Pancreas (tissue), 10 donors: Measurements from ENCODE around the gene STIL. TPM values are rescaled to one million over a fixed set of nuclear protein-coding genes. Genes with fewer than 3 reads are reported as not detected.
"Not testable (repeated sequence)": the region's sequence is repeated elsewhere in the genome, so short reads cannot be mapped to it uniquely, and the experiment has no call there.

Experiments used
- ATAC-seq, 4 donors: fragments of 200-7000 bp; cut with Tn5 transposase; one replicate each; pipeline versions ENCODE4 v1.8.0 to v1.9.1; 2020; ENCODE audit warnings: mild to moderate bottlenecking in 4 of 4, moderate library complexity in 4 of 4
- DNase-seq, 6 donors: peaks; one replicate each; pipeline ENCODE4 v3.0.0-alpha.2; 2020
- FAIRE-seq: peaks from 2 replicates; lab custom pipeline; 2012; peaks lifted over from hg19 to GRCh38; lab: Jason Lieb, UNC
- H3K27ac ChIP-seq, 4 donors: fragments of 200-600 bp; sonication (generic); 1 replicate in 3 of 4; 2 replicates in 1 of 4; pipeline versions ENCODE4 v1.5.0 to v1.8.0; 2020
- H3K27me3 ChIP-seq, 4 donors: fragments of 200-600 bp; one replicate each; pipeline ENCODE4 v1.8.0; 2021
- H3K36me3 ChIP-seq, 3 donors: fragments of 200-600 bp; sonication (generic) in 1 of 3; one replicate each; pipeline versions ENCODE4 v1.5.0 to v1.8.0; 2020 to 2021
- H3K4me1 ChIP-seq, 3 donors: fragments of 200-600 bp; one replicate each; pipeline ENCODE4 v1.8.0; 2021
- H3K4me3 ChIP-seq, 4 donors: fragments of 200-600 bp; sonication (generic) in 2 of 4; one replicate each; pipeline versions ENCODE4 v1.5.0 to v1.8.0; 2020 to 2021
- H3K9me3 ChIP-seq, 4 donors: fragments of 200-600 bp; one replicate each; pipeline ENCODE4 v1.8.0; 2021
- CTCF ChIP-seq, 4 donors: fragments of 200-600 bp; sonication (generic) in 3 of 4; IDR thresholded peaks; one replicate each; pipeline versions ENCODE4 v1.5.0 to v1.8.0; 2021; ENCODE audit warnings: antibody characterized with exemption in 4 of 4
- WGBS, 2 donors: extraction: QIAGEN DNeasy Blood & Tissue Kit; methylation state at CpG; one replicate each; pipeline ENCODE4 v1.1.7; 2013; 5-methylcytosine and 5-hydroxymethylcytosine counted together
- intact Hi-C, 3 donors: fragments of 100-400 bp; cut with DNase I; formaldehyde crosslinking; loops; one replicate each; pipeline versions ENCODE4 v1.11.1 to v1.14.2; 2022
- polyA plus RNA-seq, 2 donors: library from polyadenylated mRNA; stranded (reverse); fragments of 200-250 nt; gene quantifications; one replicate each; pipeline ENCODE4 v1.2.3, GENCODE V29; 2013
- total RNA-seq, 6 donors: library from RNA; stranded (reverse); fragmentation: NEBNext Ultra II Directional in 4 of 6; extraction: Animal tissue kit (Norgen Biotek cat#: 25700) in 4 of 6; gene quantifications; one replicate each; pipeline versions ENCODE4 v1.2.1 to v1.2.4, GENCODE V29; 2021 to 2023
- donor health status: healthy with polysubstance abuse.
- donor health status: DM: no; HTN: no; CAD: no; lungs with moderate emphysema.
- donor health status: DM: no; HTN: no; CAD: no.
- donor health status: control.
- donor health status: control.
- donor health status: Bipolar disorder and iron deficiency.
- donor health status: DM: yes; HTN: yes; CAD: no.
- donor health status: DM: no; HTN: no; CAD: no.
- donor health status: DM: no; HTN: no; CAD: no.
- donor health status: DM: yes; HTN: yes; CAD: no.

STIL gene
- total and polyA plus RNA-seq, 8 donors, result 0.43 to 1.5 (median 0.53) TPM

GRCh38 chr1:47302472-47302871 lies 11.5 kb downstream of the STIL start:
- no peaks in the 10 kb centered on the region for H3K4me1 ChIP-seq
- no peak for TF ChIP-seq CTCF (IDR thresholded peaks at IDR 0.05)
- 93 to 96% methylated on average over 2 of the region's 2 CpGs for WGBS, 2 donors
- H3K27me3 ChIP-seq, result no peaks in the 10 kb centered on the region
- intact Hi-C loops, result no loop called here
- ATAC-seq, result no peak
- H3K36me3 ChIP-seq, result no peaks in the 10 kb centered on the region
- DNase-seq, result no peak
- FAIRE-seq, result no peak
- no peak overlapping the region for H3K4me3 ChIP-seq
- no peaks in the 10 kb centered on the region for H3K9me3 ChIP-seq
- no peak overlapping the region for H3K27ac ChIP-seq

GRCh38 chr1:47298025-47298699 lies 15.8 kb downstream of the STIL start:
- Histone ChIP-seq H3K4me1 (no peaks in the 10 kb centered on the region), H3K36me3 (no peaks in the 10 kb centered on the region), H3K9me3 (no peaks in the 10 kb centered on the region), H3K27me3 (no peaks in the 10 kb centered on the region), H3K27ac (no peak overlapping the region), H3K4me3 (no peak overlapping the region)
- FAIRE-seq, result no peak
- TF ChIP-seq CTCF (IDR thresholded peaks at IDR 0.05), result no peak
- no peak for ATAC-seq
- DNase-seq, result no peak
- intact Hi-C loops, result no loop called here

- no peak for DNase-seq
- no peak for ATAC-seq
- no peak for TF ChIP-seq CTCF (IDR thresholded peaks at IDR 0.05)
- H3K36me3 ChIP-seq, result no peaks in the 10 kb centered on the region
- peaks cover 0 to 3% (median 0%) of the 10 kb centered on the region in 4 donors for H3K9me3 ChIP-seq
- no peaks in the 10 kb centered on the region for H3K27me3 ChIP-seq
- intact Hi-C loops, result no loop called here
- H3K27ac ChIP-seq, result no peak overlapping the region
- H3K4me3 ChIP-seq, result no peak overlapping the region
- no peaks in the 10 kb centered on the region for H3K4me1 ChIP-seq
- WGBS, 2 donors, result 78 to 86% methylated on average over 2 of the region's 2 CpGs
- no peak for FAIRE-seq
Observed at GRCh38 chr1:47295579-47295978, 18.4 kb downstream of the STIL start.

- DNase-seq, H3K4me3 ChIP-seq, ATAC-seq, H3K36me3 ChIP-seq, intact Hi-C loops, FAIRE-seq, H3K9me3 ChIP-seq, H3K4me1 ChIP-seq, H3K27me3 ChIP-seq, H3K27ac ChIP-seq: not testable (repeated sequence)
- 96 to 98% methylated on average over 6 of the region's 6 CpGs for WGBS, 2 donors
Observed at GRCh38 chr1:47294863-47295262, 19.1 kb downstream of the STIL start.

GRCh38 chr1:47288116-47288515 lies 25.8 kb downstream of the STIL start:
- not testable (repeated sequence) for H3K4me1 ChIP-seq
- WGBS, 2 donors, result 95% methylated on average over 4 of the region's 4 CpGs

GRCh38 chr1:47280142-47280541 lies 33.8 kb downstream of the STIL start:
- WGBS, 2 donors, result 95 to 96% methylated on average over 3 of the region's 3 CpGs
- no peak overlapping the region for H3K27ac ChIP-seq
- TF ChIP-seq CTCF (IDR thresholded peaks at IDR 0.05), result no peak
- no peaks in the 10 kb centered on the region for H3K4me1 ChIP-seq
- intact Hi-C loops, result no loop called here
- H3K36me3 ChIP-seq, result no peaks in the 10 kb centered on the region
- FAIRE-seq (no peak), ATAC-seq (no peak), DNase-seq (no peak)
- no peaks in the 10 kb centered on the region for H3K27me3 ChIP-seq
- H3K4me3 ChIP-seq, result no peak overlapping the region
- H3K9me3 ChIP-seq, result no peaks in the 10 kb centered on the region

More at GRCh38 chr1:47288116-47288515, 25.8 kb downstream of the STIL start:
- H3K4me3 ChIP-seq, DNase-seq, H3K9me3 ChIP-seq, intact Hi-C loops, FAIRE-seq, H3K27me3 ChIP-seq, H3K36me3 ChIP-seq, ATAC-seq, H3K27ac ChIP-seq: not testable (repeated sequence)
